ENCODE results near the gene ATP10D. TPM values are rescaled to one million over a fixed set of nuclear protein-coding genes. Genes with fewer than 3 reads are reported as not detected.

The ATP10D gene
- polyA plus RNA-seq, 1 of the 3 experiments (the other 2 are of a cell fraction): 7.9 TPM

GRCh38 chr4:47468706-47469365 lies 16.2 kb upstream of the ATP10D start:
- Histone ChIP-seq H3K9me3 (no peaks in the 10 kb centered on the region), H4K20me1 (ENCODE audit: insufficient read depth) (no peaks in the 10 kb centered on the region), H3K4me2 (peak overlapping the region; percentile 34; the same call in 1 of the 2 replicates), H3K9ac (no peak overlapping the region), H3K36me3 (replicated peaks in 1 of 2; ENCODE audit: control insufficient read depth in 1 of 2, insufficient read depth in 2 of 2, low read length in 1 of 2) (no peaks in the 10 kb centered on the region), H3K27ac (ENCODE audit: low read depth in 2 of 2, low read length in 1 of 2) (no peak overlapping the region), H3K9me2 (no peaks in the 10 kb centered on the region), H3K4me3 (ENCODE audit: low read depth in 2 of 2, low read length in 1 of 2) (no peak overlapping the region), H3K27me3 (ENCODE audit: insufficient read depth) (no peaks in the 10 kb centered on the region), H3F3A (replicated peaks; ENCODE audit: insufficient read depth) (peaks cover 4% of the 10 kb centered on the region), H3K79me2 (ENCODE audit: insufficient read depth) (no peaks in the 10 kb centered on the region), H3K4me1 (ENCODE audit: control insufficient read depth in 1 of 2, insufficient read depth in 2 of 2, low read depth in 1 of 2, low read length in 1 of 2) (peaks cover 0 to 19% of the 10 kb centered on the region in 2 experiments; a peak in 2 of 4 replicates), H2AFZ (ENCODE audit: low read depth) (0 out of 2 replicates have a peak overlapping the region, but pooled peaks have one; percentile 29)
- no peak for DNase-seq
- POLR2A ChIA-PET: no interaction called here
- WGBS (ENCODE audit: low lambda C conversion rate): 91% methylated on average over 6 of the region's 6 CpGs
- TF ChIP-seq SIN3A (IDR thresholded peaks at IDR 0.05; ENCODE audit: borderline replicate concordance, low read depth, low read length) (no peak), JUND (IDR thresholded peaks at IDR 0.05) (0 out of 2 replicates have a peak, but pooled peaks have one; percentile 11)
- CTCF ChIA-PET: interaction anchor here (1.0 kb wide), 1 partner anchor 40 kb away, joined by 3 read pairs; no protein-coding TSS in a partner anchor

GRCh38 chr4:47469951-47470350 lies 15.1 kb upstream of the ATP10D start:
- 69% methylated on average over 3 of the region's 3 CpGs for WGBS (ENCODE audit: low lambda C conversion rate)
- ChIA-PET POLR2A (no interaction called here), CTCF (no interaction called here)
- no peak overlapping the region for H3K4me2 ChIP-seq
- no peaks in the 10 kb centered on the region for H4K20me1 ChIP-seq (ENCODE audit: insufficient read depth)
- H3K9me3 ChIP-seq: no peaks in the 10 kb centered on the region
- no peaks in the 10 kb centered on the region for H3K79me2 ChIP-seq (ENCODE audit: insufficient read depth)
- peaks cover 0 to 19% of the 10 kb centered on the region in 2 experiments; a peak in 2 of 4 replicates for H3K4me1 ChIP-seq (ENCODE audit: control insufficient read depth in 1 of 2, insufficient read depth in 2 of 2, low read depth in 1 of 2, low read length in 1 of 2)
- no peak overlapping the region for H3K9ac ChIP-seq
- H3K27me3 ChIP-seq (ENCODE audit: insufficient read depth): no peaks in the 10 kb centered on the region
- no peak overlapping the region for H3K4me3 ChIP-seq (ENCODE audit: low read depth in 2 of 2, low read length in 1 of 2)
- H2AFZ ChIP-seq (ENCODE audit: low read depth): peak overlapping the region; percentile 29; the same call in 1 of the 2 replicates
- peaks cover 4% of the 10 kb centered on the region for H3F3A ChIP-seq (replicated peaks; ENCODE audit: insufficient read depth)
- peak; percentile 23; the same call in 1 of the 2 replicates for TF ChIP-seq PBX3 (IDR thresholded peaks at IDR 0.05)
- TF ChIP-seq RAD21 (IDR thresholded peaks at IDR 0.05; ENCODE audit: low read length): no peak
- no peak for TF ChIP-seq FOSL2 (IDR thresholded peaks at IDR 0.05; ENCODE audit: borderline replicate concordance, low read depth)
- 0 out of 2 replicates have a peak, but pooled peaks have one; percentile 47 for TF ChIP-seq RXRA (IDR thresholded peaks at IDR 0.05; ENCODE audit: borderline replicate concordance, low read depth)
- peak; percentile 54 for TF ChIP-seq TCF12 (IDR thresholded peaks at IDR 0.05)
- TF ChIP-seq MAX (IDR thresholded peaks at IDR 0.05; ENCODE audit: low read depth): 0 out of 2 replicates have a peak, but pooled peaks have one; percentile 39
- peak in 1 of 2 experiments; percentile 22; a peak in 1 of 4 replicates for TF ChIP-seq EP300 (IDR thresholded peaks at IDR 0.05; ENCODE audit: borderline replicate concordance in 1 of 2, low read depth in 1 of 2, low read length in 1 of 2)
- peak; percentile 62 for TF ChIP-seq JUND (IDR thresholded peaks at IDR 0.05)
- no peak for TF ChIP-seq MEF2A (IDR thresholded peaks at IDR 0.05; ENCODE audit: borderline replicate concordance, low read depth)
- TF ChIP-seq SIN3A (IDR thresholded peaks at IDR 0.05; ENCODE audit: borderline replicate concordance, low read depth, low read length): no peak
- DNase-seq: no peak
- peak overlapping the region in 1 of 2 experiments; percentile 27; a peak in 2 of 4 replicates for H3K27ac ChIP-seq (ENCODE audit: low read depth in 2 of 2, low read length in 1 of 2)
- no peaks in the 10 kb centered on the region for H3K9me2 ChIP-seq
- no peaks in the 10 kb centered on the region for H3K36me3 ChIP-seq (replicated peaks in 1 of 2; ENCODE audit: control insufficient read depth in 1 of 2, insufficient read depth in 2 of 2, low read length in 1 of 2)
